Brain microvascular endothelial cell (primary cell): ENCODE measurements around the gene CLEC1B.

ENCODE experiments used
- DNase-seq: peaks from one replicate; pipeline ENCODE4 v3.0.0-alpha.2; 2020
- H3K27ac ChIP-seq: fragments of 250-450 bp; sonication (Bioruptor Pico); 2 replicates; pipeline ENCODE4 v1.5.1; 2020; ENCODE audit warnings: mild to moderate bottlenecking, moderate library complexity
- H3K27me3 ChIP-seq: fragments of 250-450 bp; sonication (Bioruptor Pico); replicated peaks from 2 replicates; pipeline ENCODE4 v1.5.1; 2020; ENCODE audit warnings: mild to moderate bottlenecking
- H3K36me3 ChIP-seq: fragments of 250-450 bp; sonication (Bioruptor Pico); replicated peaks from 2 replicates; pipeline ENCODE4 v1.5.1; 2020; ENCODE audit warnings: mild to moderate bottlenecking
- H3K4me3 ChIP-seq: 2 replicates; pipeline ENCODE4 v1.5.1; 2011; ENCODE audit warnings: low read depth, mild to moderate bottlenecking, control low read depth, low read length, moderate library complexity
- in situ Hi-C: cut with HindIII; loops from 2 replicates; pipeline ENCODE4 v1.10.0; 2017; ENCODE audit warnings: low sequenced_read_pairs, low pct_ligation_motif_present
- TF ChIP-seq, protein P1 (sequence below): IDR thresholded peaks from 2 replicates; pipeline ENCODE4 v1.5.1; 2011; ENCODE audit warnings: low read depth, mild to moderate bottlenecking, moderate library complexity, low read length, control low read depth, inconsistent platforms; ENCODE audit errors: missing control alignments

CLEC1B gene

DNA sequence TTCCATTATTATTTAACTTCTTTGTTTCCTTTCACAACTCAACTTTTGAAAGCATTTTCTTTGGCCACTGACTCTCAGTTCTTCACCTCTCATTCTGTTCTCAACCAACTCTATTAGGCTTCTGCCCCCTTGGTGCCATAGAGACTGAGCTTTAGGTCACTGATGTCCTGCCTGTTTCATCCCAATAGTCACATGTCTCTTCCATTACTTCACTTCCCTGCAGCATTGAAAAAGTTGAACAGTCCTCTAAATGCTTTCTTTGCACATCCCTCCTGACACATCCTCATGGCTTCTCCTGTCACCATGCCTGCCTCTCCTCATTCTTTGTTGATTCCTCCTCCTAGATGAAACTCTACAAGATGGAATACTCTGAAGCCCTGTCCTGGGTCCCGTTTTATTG lies 25.0 kb downstream of the CLEC1B start:
- Histone ChIP-seq H3K27me3 (no peaks in the 10 kb centered on the region), H3K27ac (no peak overlapping the region), H3K4me3 (no peak overlapping the region), H3K36me3 (no peaks in the 10 kb centered on the region)
- TF ChIP-seq, protein P1, sequence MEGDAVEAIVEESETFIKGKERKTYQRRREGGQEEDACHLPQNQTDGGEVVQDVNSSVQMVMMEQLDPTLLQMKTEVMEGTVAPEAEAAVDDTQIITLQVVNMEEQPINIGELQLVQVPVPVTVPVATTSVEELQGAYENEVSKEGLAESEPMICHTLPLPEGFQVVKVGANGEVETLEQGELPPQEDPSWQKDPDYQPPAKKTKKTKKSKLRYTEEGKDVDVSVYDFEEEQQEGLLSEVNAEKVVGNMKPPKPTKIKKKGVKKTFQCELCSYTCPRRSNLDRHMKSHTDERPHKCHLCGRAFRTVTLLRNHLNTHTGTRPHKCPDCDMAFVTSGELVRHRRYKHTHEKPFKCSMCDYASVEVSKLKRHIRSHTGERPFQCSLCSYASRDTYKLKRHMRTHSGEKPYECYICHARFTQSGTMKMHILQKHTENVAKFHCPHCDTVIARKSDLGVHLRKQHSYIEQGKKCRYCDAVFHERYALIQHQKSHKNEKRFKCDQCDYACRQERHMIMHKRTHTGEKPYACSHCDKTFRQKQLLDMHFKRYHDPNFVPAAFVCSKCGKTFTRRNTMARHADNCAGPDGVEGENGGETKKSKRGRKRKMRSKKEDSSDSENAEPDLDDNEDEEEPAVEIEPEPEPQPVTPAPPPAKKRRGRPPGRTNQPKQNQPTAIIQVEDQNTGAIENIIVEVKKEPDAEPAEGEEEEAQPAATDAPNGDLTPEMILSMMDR = no peak
- no peak for DNase-seq
- in situ Hi-C loops = no loop called here

DNA sequence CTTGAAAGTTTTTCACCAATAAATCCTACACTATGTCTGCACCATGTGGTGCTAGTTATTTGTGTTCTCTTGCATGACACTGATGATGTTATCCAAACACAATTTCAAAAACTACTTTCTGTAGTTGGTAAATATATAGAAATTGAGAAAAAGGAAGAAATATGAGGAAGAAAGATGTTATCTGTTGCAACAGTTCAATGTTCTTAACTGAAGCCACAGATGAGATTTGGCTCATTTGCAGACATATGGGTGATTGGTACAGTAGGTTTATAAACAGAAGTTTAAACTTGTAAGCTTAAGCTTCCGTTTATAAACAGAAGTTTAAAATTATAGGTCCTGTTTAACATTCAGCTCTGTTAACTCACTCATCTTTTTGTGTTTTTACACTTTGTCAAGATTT lies 27.7 kb downstream of the CLEC1B start, which contains the start of gene CLEC12A:
CLEC12A (plus strand) TSS at position 229 of the 400 bp plus-strand sequence. CDS start 188 bp downstream, outside the sequence.
- Histone ChIP-seq H3K27me3 (no peaks in the 10 kb centered on the region), H3K36me3 (no peaks in the 10 kb centered on the region), H3K27ac (no peak within 1 kb of the TSS), H3K4me3 (no peak within 1 kb of the TSS)
- TF ChIP-seq, protein P1 = no peak
- in situ Hi-C loops = no loop called here
- no peak for DNase-seq

DNA sequence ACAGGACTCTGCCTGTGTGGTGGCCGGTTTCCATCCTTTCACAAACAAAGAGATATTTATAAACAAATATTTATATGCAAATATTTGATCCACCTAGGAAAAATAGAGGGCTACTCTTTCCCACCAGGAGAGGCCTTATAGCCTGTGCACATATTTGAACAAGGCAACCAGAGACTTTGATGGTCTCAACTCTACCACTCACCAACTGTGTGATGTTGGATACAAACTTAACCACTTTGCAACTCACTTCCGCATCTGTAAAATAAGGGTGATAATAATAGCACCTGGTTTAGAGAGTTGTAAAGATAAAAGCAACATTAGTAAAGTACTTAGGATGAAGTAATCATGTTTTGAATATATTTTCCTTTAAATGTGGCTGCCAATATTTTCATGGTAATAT lies 29.2 kb downstream of the CLEC1B start:
- TF ChIP-seq, protein P1 = no peak
- no peak overlapping the region for H3K27ac ChIP-seq
- no peak overlapping the region for H3K4me3 ChIP-seq
- no peaks in the 10 kb centered on the region for H3K36me3 ChIP-seq
- no peak for DNase-seq
- no peaks in the 10 kb centered on the region for H3K27me3 ChIP-seq
- in situ Hi-C loops = no loop called here

DNA sequence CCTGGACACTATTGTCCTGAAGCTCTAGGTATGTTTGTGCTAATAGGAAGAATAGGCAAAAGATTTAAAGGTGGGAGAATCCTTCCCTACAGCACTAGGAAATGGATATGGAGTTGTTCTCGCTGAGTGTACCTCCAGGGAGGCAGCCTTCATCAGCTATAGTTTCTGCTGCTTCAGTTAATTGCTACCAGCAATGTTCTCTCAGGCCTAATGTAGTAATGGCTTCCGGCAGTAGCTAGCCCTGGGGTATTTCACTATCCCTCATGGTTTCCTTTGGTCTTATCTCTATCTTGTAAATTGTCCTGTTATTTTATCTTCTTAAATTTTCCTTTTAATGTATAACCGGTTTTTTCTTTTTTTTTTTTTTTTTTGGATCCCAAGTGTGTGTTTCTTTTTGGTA lies 37.0 kb downstream of the CLEC1B start:
- H3K27ac ChIP-seq = no peak overlapping the region
- no peak for DNase-seq
- in situ Hi-C loops = no loop called here
- TF ChIP-seq, protein P1 = no peak
- no peaks in the 10 kb centered on the region for H3K27me3 ChIP-seq
- no peak overlapping the region for H3K4me3 ChIP-seq
- H3K36me3 ChIP-seq = no peaks in the 10 kb centered on the region

DNA sequence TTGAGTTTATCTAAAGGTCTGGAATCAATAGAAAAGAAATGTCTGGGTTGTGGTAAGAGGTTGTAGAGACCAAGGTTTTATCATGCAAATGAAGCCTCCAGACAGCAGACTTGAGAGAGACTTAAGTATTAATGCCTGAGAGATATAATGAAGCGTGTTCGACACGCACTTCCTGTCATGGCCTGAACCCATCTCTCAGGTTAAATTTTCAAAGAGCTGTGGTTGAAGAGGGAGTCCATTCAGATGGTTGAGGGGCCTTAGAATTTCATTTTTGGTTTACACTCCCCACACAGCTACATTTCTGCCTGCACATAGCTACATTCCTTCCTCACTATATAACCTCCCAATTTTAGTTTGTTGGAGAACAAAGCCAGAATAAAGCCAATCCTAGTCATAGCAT lies 37.8 kb downstream of the CLEC1B start:
- in situ Hi-C loops = no loop called here
- Histone ChIP-seq H3K27ac (no peak overlapping the region), H3K27me3 (no peaks in the 10 kb centered on the region), H3K4me3 (no peak overlapping the region), H3K36me3 (no peaks in the 10 kb centered on the region)
- TF ChIP-seq, protein P1 = no peak
- no peak for DNase-seq

DNA sequence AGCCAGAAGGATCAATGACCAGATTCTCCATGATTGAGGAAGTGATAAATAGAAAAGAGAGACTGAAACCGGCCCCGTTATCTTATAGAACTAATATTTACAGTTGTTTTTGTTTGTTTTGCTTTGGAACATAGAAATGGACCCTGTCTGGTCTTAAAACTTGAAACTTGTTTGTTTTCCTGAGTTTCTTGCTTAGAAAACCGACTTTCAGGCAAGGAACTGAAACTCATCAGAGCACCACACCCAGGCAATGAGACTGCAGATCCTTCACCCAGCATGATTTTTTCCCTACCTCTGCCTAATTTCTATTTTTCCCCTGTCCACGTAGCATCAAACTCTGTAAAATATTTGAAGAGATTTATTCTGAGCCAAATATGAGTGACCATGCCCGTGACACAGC lies 38.3 kb downstream of the CLEC1B start:
- Histone ChIP-seq H3K27ac (no peak overlapping the region), H3K4me3 (no peak overlapping the region), H3K27me3 (no peaks in the 10 kb centered on the region), H3K36me3 (no peaks in the 10 kb centered on the region)
- TF ChIP-seq, protein P1 = no peak
- DNase-seq = no peak
- in situ Hi-C loops = no loop called here
